HG03442 (cell line): Measurements from ENCODE around the gene TIE1.

Experiments used
- ATAC-seq: cut with Tn5 transposase; IDR thresholded peaks from one replicate; pipeline ENCODE4 v1.9.1; 2021; ENCODE audit warnings: mild to moderate bottlenecking, moderate library complexity; ENCODE audit not compliant: unreplicated experiment

Gene TIE1

DNA sequence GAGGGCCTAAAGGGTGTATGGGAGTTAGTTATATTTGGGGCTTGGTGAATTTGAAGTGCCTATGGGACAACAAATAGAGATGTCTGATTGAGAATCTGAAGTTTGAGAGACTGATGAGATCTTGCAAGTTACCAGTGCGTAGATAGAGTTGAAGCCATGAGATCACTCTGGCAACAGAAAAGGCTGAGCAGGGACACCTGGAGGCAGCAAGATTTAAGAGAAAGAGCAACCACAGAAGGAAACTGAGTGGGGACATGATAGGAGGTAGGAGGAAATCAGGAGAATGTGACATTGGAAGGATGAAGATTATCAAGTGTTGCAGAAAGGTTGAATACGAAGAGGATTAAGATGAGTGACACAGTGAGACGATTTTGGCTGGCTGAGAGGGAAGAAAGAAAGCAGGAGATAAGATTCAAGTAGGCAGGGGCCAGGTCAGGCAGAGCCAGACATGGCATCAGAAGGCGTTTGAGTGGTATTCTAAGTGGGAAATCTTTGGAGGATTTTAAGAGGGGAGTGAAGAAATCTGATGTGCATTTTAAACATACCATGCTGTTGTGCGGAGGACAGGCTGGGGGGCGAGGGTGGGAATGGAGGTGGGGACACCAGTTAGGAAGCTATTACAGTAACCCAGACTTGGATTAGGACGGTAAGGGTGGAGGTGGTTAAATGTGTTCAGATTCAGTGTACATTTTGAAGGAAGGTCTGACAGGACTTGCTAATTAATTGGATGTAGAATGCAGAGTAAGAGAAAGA is 33.8 kb downstream of the TIE1 start:
- no peak for ATAC-seq

DNA sequence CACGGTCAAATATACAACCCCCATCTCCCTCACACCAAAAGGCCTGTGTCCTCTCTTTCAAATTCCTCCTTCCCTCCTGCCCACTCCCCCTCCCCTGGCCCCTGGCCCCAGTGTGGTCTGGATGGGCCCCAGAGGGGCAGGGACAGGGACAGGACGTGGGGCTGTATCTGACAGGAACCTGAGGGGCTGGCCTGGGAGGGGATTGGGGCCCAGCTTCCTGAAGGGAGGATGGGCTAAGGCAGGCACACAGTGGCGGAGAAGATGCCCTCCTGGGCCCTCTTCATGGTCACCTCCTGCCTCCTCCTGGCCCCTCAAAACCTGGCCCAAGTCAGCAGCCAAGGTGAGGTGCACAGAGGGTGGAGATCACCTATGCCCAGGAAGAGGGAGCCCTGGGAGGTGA is 36.8 kb downstream of the TIE1 start, which contains the start of gene MPL:
Gene MPL, plus strand, starts transcription at position 231 of the 400 bp plus-strand sequence. Its CDS starts 31 bp downstream, at position 262.
- ATAC-seq = no peak

DNA sequence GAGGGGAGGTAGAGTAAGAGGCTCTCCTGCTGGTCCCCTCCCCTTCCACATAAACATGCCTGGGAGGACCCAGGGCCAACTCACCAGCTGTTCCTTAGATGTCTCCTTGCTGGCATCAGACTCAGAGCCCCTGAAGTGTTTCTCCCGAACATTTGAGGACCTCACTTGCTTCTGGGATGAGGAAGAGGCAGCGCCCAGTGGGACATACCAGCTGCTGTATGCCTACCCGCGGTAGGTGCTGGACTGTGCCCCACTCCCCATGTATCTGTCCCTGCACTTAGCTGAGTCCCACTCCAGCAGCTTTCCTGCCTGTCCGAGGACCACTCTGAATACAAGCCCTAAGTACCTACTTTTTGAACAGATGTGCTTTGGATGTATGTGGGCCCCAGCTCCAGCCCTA is 37.2 kb downstream of the TIE1 start:
- no peak for ATAC-seq

DNA sequence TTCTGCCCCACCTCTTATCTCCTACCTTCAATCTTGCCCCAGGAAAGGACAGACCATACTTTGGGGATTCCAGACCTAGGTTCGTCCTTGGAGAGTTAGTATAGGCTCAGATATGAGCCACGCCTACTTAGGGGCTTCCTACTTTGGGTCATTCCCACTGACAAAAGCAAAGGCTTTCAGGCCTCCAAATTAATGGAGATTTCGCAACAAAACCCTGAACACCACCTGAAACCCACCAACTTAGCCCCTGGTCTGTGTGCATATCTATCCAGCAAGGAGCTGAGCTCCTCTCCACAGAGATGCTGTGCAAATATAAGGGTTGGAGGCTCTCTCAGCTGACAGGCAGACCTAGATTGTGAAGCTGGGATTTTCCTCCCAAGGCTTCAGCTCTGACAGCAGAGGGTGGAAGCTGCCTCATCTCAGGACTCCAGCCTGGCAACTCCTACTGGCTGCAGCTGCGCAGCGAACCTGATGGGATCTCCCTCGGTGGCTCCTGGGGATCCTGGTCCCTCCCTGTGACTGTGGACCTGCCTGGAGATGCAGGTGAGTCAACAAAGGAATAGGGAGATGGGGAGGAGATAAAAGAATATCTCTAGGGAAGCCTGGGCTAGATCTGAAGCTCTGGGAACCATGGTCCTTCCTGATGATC is 38.9 kb downstream of the TIE1 start:
- no peak for ATAC-seq

DNA sequence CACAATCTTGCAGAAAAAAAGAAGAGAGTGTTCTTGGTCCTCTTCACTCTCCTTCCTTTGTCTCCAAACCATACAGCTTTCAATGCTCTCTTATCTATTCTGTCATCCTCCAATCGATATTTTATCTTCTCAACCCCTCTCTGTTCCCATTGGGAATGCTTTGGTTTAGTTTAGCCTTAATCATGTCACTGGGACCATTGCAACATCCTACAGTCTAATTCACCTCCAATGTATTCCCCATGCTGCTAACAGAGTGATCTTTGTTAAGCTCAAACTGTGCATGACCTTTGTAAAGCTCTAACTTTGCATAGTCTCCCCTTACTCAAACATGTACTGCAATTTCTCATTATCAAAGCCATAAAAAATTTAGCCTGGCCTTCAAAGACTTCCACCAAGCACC is 39.8 kb downstream of the TIE1 start:
- ATAC-seq = no peak

DNA sequence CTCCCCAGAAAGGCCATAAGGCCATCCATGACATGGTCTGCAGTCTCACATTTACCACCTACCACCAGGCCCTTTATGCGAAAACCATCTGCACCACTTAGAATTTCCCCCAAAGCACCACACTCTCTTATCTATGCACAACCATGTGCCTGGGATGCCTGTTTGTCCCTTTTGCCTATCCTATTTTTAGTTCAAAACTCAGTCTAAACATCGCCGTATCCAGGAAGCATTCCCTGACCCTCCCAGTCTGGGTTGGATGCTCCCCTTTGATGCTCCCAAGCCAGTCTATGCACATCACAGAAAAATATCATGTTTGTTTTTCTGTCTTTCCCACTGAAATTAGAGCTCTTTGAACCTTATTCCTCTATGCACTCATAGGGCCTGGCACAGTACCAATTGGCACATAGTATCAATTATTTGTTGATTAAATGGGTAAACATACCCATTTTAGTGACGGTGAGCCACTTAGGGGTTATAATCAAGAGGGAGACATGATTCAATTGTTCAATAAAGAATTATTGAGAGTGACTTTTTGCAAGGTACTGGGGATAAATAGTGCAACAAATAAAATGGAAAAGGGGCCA is 43.6 kb downstream of the TIE1 start:
- no peak for ATAC-seq

DNA sequence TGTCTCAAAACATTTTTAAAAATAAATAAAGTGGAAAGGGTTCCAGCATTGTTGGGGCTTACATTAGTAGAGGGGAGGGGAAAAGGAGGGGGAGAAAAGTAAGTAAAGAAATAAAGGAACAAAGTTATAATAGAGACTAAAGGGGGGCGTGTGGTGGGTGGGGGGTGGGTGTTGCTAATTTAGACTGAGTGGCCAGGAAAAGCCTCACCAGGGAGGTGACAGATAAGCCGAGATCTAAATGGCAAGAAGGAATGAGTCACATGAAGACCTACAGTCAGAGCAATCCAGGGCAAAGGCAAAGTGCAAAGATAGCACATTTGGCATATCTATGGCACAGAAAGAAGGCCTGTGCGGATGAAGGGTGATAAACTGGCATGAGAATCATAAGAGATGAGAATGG is 44.3 kb downstream of the TIE1 start:
- ATAC-seq = no peak

DNA sequence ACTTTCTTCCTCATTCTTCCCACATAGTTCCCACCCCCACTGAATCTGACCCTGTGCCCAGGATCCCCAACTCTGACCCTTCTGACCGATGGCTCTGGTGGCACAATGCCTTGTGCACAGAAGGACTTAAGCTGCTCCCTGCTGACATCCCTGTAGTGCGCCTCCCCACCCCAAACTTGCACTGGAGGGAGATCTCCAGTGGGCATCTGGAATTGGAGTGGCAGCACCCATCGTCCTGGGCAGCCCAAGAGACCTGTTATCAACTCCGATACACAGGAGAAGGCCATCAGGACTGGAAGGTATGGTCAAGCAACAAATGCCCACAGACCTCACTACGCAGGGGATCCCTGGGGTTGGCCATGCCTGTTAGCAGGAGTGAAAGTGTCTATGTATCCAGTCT is 45.9 kb downstream of the TIE1 start:
- no peak for ATAC-seq

DNA sequence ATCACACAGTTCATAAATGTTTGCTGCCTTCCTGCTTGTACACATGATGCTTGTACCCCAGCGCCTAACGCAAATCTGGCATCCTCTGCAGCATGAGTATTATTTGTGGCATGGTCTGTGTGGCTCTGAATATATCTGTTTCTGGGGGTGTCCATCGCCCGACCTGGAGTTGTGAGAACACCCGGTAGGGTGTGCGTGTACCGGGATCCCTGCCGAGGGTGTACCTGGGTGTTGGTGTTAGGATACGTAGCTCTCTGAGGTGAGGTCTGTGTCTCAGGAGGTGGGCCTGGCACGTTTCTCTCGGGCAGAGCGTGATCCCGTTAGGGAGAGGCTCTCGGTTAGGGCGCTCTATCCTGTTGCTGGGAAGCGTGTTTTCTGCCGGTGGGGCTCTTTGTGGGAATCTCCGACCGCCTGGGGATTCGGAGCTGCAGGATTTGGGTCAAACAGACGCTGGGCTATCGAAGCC is 47.6 kb downstream of the TIE1 start:
- ATAC-seq = no peak

DNA sequence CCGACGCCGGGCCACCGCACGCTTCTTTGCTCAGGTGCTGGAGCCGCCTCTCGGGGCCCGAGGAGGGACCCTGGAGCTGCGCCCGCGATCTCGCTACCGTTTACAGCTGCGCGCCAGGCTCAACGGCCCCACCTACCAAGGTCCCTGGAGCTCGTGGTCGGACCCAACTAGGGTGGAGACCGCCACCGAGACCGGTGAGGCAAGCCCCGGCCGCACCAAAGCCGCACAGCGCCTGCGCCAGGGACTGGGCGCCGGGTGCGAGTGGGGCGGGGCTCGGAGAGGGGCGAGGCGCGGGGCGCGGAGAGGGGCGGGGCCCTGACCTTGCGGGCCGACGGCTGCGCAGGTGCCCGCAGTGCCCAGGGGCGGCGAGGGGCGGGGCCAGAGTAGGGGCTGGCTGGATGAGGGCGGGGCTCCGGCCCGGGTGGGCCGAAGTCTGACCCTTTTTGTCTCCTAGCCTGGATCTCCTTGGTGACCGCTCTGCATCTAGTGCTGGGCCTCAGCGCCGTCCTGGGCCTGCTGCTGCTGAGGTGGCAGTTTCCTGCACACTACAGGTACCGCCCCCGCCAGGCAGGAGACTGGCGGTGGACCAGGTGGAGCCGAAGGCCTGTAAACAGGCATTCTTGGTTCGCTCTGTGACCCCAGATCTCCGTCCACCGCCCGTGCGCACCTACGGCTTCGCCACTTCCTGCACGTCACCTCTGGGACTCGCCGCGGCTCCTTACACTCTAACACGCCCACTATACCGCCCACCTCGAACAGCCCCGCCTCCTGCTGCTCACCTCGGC is 48.2 kb downstream of the TIE1 start:
- no peak for ATAC-seq

DNA sequence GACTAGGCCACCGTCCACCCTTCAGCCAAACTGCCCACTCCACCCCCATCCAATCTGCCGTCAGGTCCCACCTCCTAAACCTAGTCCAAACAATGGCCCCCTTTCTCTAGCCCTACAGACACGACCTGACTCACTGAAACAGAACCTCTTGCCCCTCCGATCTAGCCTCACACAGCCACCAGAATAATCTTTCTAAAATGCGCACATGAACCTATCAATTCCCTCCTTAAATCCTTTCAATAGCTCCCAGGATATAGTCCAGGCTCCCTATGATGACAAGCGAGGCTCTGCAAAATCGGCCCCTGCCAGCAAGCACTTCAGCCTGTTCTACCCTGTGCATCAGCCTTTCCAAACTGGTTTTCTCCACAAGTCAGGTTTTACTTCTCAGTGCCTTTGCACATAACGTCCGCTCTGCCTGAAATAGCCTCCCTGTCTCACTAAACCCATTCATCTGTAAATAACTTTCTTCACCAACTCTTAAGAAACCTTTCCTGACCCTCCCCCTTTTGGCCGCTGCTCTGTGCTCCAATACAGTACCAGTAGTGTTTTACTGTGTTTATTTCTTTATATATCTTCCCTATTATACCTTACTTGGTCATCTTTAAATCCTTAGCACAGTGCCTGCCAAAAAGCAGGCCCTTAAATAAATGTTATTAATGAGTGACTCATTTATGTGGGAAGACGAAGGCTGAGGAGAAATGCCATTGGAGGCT is 49.0 kb downstream of the TIE1 start:
- ATAC-seq = no peak

DNA sequence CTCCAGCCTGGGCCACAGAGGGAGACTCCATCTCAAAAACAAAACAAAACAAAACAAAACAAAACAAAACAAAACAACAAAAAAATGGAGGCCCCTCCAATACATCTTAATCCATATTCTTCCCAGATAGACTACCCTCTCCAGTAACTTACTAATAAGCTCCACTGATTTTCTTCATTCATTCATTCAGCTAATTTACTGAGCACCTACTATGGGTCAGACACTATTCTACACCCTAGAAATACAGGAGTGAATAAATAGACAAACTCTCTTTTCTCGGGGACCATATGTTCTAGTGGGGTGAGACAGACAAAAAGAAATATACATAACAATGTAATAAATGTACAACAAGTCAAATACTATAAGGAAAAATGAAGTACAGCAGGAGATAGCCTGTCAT is 50.2 kb downstream of the TIE1 start:
- no peak for ATAC-seq

DNA sequence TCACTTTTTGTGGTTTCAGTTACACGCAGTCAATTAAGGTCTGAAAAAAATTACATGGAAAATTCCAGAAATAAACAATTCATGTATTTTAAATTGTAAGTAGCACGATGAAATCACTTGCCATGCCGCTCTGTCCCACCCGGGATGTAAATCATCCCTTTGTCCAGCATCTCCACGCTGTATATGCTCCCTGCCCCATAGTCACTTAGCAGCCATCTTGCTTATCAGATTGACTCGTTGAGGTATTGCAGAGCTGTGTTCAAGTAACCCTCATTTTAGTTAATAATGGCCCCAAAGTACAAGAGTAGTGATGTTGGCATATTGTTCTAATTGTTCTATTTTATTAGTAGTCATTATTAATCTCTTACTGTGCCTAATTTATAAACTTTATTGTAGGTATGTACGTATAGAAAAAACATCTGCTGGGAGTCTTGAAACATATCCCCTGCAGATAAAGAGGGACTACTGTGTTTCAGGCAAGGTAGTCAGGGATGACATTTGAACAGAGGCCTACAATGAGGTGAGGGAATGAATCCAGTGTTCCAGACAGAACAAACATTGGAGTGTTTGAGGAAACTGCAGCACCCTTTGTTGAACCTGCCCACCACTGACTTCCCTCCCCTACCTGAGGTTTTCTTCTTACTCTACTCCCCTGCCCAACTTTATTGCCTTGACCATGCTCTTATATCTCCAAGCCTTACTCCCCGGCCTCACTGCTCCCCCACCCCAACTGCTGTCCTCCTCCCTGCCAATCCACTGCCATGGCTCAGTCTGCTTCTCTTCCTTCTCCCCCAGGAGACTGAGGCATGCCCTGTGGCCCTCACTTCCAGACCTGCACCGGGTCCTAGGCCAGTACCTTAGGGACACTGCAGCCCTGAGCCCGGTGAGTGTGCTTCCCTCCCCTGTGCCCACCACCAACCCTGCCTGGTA is 50.9 kb downstream of the TIE1 start:
- ATAC-seq = no peak

DNA sequence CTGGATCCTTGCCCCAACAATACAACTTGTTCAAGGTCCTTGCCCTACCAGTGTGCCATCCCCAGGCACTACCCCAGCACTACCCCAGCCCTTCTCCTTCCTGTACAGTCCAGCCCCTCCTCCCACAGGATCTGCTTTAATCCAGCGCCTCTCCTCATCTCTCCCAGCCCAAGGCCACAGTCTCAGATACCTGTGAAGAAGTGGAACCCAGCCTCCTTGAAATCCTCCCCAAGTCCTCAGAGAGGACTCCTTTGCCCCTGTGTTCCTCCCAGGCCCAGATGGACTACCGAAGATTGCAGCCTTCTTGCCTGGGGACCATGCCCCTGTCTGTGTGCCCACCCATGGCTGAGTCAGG is 51.5 kb downstream of the TIE1 start:
- no peak for ATAC-seq

DNA sequence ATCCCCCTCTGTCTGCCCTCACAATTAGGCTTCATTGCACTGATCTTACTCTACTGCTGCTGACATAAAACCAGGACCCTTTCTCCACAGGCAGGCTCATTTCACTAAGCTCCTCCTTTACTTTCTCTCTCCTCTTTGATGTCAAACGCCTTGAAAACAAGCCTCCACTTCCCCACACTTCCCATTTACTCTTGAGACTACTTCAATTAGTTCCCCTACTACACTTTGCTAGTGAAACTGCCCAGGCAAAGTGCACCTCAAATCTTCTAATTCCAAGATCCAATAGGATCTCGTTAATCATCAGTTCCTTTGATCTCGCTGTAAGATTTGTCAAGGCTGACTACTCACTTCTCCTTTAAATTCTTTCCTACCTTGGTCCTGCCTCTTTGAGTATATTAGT is 52.1 kb downstream of the TIE1 start:
- no peak for ATAC-seq

DNA sequence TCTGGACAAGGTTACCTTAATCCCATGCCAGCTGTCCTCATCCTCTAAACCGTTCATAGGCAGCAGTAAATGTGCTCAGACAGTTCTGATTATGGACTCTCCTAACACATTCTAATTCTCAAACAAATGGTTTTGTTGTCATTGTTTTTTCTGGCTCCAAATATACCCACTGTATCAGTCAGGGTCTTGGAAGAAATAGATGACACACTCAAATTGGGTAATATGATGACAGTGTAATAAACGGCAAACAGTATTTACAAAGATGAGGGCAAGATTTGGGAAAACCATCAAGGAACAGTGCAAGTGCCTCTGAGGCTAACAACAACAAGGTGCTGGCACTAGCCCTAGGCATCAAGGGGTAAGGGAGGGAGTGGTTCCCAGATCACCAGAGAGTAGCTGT is 53.7 kb downstream of the TIE1 start:
- no peak for ATAC-seq

DNA sequence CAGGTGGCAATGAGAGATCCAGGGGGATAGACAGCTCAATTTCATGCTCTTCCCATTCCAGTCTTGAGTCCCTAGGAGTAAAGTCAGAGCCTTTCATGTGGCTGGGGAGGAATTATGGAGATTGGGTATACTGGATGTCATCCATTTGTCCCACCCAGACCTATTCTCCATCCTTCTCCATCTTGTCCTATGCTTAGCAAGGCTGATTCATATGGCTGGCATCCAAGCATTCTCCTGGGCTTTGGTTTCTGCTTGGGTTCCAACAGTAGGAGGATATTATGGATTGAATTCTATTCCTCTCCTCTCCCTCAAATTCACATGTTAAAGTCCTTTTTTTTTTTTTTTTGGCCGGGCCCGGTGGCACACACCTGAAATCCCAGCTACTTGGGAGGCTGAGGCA is 54.2 kb downstream of the TIE1 start:
- ATAC-seq = no peak

DNA sequence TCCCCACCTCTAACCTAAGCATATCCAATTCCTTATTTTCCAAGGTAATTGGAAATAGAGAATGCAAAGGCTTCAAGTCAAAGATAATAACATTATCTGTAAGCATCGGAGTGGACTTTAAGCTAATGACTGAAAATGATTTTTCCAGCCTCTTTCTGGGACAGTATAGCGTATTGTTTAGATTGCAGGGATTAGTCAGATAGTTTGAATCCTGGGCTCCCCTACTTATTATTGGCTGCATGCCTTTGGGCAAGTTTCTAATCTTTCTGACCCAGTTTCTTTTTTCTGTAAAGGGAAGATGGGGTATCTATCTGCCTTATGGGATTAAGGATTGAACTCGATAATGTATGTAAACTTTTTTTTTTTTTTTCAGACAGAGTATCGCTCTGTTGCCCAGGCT is 56.5 kb downstream of the TIE1 start:
- no peak for ATAC-seq

DNA sequence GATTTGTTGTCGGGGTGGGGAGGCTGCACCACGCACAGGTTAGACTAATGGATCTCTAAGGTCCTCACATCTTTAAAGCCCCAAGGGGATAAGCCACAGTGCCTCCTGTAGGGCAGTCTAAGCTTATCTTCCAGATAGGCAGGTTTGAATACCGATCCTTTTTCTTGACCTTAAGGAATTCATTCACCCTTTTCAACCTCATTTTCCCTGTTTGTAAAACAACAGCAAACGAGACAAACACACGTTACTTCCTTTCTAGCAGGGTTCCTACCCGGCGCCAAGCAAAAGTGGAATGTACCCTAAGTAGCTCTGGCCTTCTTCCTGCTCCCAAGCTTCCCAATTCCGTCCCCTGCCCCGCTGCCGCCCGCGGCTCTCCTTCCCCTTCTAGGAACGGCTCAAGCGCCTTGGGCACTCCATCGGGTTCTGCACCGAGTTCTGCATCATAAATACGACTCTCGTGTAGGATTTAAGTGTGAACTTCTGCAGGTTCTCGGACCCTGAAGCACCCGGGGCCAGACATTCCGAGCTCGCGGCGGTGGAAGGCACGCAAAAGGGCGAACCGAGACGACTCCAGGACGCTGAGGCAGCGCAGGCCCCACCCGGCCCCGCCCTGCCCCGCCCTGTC is 57.5 kb downstream of the TIE1 start:
- ATAC-seq = no peak
